Measurements from ENCODE around the gene TRIM69.
"Not testable (repeated sequence)": the region's sequence is repeated elsewhere in the genome, so short reads cannot be mapped to it uniquely, and the experiment has no call there.

The TRIM69 gene

DNA sequence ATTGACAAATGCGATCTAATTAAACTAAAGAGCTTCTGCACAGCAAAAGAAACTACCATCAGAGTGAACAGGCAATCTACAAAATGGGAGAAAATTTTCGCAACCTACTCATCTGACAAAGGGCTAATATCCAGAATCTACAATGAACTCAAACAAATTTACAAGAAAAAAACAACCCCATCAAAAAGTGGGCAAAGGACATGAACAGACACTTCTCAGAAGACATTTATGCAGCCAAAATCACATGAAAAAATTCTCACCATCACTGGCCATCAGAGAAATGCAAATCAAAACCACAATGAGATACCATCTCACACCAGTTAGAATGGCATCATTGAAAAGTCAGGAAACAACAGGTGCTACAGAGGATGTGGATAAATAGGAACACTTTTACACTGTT lies 7.1 kb downstream of the TRIM69 start:
- DNase-seq, result not testable (repeated sequence)

DNA sequence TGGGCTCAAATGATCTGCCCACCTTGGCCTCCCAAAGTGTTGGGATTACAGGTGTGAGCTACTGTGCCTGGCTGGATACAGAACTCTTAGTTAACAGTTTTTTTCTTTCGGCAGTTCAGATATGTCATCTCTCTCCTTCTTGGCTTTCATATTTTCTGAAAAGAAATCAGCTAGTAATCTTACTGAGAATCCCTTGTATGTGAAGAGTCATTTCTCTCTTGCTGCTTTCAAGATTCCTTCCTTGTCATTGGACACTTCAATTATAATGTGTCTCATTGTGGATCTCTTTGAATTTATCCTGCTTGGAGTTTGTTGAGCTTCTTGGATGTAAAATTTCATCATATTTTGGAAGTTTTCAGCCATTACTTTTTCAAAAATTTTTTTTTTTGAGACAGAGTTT lies 17.0 kb downstream of the TRIM69 start:
- no peak for DNase-seq

DNA sequence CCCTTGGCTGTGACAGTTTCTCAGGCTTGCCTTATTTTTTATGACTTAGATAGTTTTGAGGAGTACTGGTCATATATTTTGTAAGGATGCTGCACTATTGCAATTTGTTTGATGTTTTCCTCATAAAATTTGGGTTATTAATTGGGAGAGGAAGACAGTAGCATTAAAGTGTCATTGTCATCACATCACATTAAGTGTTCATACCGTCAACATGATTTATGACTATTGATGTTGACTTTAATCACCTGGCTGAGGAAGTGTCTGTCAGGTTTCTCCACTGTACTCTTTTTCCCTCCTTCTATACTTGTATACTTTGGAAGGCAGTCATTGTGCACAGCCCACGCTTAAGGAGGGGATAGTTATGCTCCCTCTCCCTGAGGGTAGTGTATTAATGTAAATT lies 26.9 kb downstream of the TRIM69 start:
- no peak for DNase-seq

DNA sequence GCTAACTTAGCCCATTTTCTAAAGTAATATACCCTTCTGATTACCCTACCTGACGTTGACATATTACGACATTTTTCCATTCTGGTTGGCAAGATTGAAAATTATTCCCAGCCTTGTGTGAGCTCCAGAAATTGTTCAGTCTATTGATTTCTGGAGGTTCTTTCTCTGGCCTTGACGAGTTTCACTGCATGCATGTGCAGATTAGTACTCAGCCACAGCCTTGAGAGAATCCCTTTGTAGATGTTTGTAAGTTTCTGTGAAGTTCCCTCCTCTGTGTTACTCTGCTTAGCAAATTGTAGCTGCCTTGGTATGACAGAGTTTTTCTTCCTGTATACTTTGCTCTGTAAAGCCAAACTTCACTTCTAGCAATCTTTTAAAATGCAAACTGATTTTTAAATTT lies 27.5 kb downstream of the TRIM69 start:
- no peak for DNase-seq

DNA sequence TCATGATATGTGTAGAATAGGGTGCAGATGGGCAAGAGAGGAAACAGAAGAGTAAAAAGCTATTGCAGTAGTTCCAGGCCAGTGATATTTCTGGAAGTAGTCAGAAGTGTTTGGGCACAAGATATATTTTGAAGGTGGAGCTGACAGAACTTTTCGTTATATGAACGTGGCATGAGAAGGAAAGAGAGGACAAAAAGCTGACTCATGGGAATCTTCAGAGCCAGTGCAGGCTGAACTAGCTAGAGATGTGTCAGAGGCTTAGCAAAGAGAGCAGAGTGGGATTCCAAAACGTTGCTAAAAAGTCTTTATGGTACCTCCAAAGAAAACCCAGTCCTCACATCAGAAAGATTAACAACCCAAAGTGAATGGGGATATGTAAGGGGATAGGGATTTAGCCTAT lies 28.7 kb downstream of the TRIM69 start:
- DNase-seq, result no peak

DNA sequence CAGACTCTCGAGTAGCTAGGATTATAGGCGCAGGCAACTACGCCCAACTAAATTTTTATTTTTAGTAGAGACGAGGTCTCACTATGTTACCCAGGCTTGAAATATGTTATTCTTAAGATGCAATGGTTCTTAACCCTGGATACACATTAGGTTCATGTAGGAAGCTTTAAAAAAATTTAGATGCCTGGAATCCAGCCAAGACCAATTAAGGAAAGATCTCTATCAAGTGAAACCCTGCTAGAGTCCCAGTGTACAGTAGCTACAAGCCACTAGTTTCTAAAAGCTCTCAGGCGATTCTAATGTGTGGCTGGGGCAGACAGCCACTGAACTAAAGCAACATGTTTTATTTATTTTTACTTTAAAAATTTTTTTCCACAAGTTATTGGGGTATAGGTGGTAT lies 33.2 kb downstream of the TRIM69 start:
- no peak for DNase-seq

DNA sequence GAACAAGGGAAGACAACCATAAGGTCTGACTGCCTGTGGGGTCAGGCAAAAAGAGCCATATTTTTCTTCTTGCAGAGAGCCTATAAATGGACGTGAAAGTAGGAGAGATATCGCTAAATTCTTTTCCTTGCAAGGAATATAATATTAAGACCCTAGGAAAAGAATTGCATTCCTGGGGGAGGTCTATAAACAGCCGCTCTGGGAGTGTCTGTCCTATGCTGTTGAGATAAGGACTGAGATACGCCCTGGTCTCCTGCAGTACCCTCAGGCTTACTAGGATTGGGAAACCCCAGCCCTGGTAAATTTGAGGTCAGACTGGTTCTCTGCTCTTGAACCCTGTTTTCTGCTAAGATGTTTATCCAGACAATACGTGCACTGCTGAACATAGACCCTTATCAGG lies 34.4 kb downstream of the TRIM69 start:
- DNase-seq, result not testable (repeated sequence)

DNA sequence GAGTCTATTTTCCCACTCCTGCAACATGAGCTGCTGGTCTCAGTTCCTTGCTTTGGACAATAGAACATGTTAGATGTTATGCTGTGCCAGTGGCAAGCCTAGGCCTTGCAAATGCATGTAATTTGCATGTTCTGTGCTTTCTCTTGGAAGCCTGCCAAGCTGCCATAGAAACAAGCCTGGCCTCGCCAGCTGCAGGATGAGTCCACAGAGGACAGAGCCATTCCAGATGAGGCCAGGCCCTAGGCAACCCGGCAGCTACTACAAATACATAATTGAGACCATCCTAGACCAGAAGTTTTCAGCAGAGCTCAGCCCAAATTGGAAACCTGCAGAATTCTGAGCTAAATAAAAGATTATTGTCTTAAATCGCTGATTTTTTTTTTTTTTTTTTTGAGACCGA lies 39.6 kb downstream of the TRIM69 start:
- DNase-seq, result no peak

DNA sequence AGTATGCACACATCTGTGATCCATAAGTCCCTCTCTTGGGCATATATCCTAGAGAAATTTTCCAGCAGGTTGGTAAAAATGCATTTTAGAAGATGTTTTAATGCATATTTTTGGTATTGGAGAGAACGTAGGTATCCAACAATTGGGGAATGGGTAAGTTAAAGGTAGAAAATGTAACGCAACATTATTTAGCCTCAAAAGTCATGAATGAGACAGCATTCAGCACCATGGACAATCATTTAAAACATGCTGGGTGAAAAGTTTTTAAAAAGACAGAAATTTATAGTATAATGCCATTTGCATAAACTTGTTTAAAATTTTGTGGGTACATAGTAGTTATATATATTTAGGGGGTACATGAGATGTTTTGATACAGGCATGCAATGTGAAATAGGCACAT lies 43.4 kb downstream of the TRIM69 start:
- no peak for DNase-seq

DNA sequence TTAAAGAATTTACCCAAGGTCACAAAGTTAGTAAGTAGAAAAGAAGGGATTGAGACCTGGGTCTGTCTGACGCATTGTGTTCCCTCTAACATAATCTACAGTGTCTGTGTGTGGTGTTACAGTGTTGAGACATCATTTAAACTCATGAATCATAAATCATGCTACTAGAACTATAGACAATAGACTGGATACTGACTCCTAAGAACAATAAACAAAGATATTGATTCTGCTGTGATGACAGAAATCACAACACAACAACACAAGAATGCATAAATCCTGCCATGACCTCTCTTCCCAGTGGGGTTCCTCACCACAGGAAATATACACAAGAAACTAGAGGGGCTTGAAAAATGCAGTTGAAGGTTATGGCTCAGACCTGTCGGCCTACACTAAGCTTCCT lies 44.3 kb downstream of the TRIM69 start:
- no peak for DNase-seq

DNA sequence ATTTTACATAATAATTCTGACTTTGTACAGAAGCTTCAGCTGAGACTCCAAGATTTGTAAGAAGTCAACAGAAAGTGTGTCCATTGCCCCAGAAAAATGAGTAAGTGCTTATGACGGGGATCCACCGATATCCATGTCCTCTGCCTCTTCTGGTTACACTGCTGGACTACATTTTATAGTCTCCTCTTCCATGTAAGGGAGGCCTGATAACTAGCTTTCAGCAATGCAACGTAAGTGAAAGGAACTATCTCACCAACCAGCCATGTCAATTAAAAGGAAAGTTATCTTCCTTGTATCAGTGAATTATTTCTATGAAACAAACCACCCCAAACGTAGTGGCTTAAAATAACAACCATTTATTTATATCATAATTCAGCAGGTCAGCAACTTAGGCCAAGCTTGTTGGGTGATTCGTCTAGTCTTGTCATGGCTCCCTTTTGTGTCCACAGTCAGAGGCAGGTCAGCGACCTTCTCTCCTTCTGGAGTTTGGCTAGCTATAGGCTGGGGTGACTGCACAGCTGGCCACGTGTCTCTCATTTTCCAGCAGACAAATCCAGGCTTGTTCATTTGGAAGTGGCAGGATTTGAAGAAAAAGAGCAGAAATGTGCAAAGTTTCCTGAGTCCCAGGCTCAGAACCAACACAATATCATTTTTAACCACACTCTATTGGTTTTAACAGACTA lies 44.9 kb downstream of the TRIM69 start:
- no peak for DNase-seq

DNA sequence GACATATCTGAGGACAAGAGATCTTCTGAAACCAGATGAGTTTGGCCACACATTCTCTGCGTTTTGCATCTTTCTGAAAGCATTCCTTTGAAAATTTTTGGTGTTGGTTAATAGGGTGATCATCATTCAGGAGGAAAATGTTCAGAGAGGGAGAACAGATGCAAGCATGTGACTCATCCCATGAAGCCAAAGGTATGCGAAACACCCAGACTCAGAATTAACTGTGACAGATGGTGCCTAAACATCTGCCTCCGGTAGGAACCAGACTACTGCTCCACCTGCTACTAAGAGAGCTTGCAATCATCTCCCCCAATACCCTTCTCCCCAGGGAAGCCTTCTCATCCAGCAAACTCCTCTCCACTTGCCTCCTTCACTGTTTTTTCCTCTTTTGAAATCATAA lies 46.2 kb downstream of the TRIM69 start:
- no peak for DNase-seq

DNA sequence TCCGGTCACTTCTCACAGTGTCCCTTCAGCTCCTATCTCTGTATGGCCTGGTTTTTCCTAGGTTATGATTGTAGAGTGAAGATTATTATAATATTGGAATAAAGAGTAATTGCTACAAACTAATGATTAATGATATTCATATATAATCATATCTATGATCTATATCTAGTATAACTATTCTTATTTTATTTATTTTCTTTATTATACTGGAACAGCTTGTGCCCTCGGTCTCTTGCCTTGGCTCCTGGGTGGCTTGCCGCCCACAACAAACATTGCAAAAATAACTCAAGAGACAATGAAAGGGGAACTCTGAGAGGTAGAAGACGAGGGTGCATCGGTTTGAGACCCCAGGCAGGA lies 48.6 kb downstream of the TRIM69 start:
- DNase-seq, result not testable (repeated sequence)

DNA sequence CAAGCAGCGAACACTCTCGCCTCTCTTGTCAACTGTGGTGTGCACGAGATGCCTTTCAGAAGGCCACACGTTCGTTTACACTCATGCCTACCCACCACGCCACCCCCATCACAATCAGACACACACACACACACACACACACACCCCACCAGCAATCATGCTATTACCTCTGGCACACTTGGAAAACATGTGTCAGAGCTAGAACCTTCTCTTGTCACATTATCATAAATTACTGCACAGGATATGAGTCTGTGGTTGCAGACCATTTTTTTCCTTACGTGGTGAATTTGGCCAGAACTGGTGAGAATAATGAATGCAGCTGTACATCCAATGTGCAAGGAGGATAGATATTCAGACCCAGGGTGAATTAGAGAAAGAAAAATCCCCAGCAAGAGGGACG lies 52.4 kb downstream of the TRIM69 start:
- peak; percentile 45 for DNase-seq

DNA sequence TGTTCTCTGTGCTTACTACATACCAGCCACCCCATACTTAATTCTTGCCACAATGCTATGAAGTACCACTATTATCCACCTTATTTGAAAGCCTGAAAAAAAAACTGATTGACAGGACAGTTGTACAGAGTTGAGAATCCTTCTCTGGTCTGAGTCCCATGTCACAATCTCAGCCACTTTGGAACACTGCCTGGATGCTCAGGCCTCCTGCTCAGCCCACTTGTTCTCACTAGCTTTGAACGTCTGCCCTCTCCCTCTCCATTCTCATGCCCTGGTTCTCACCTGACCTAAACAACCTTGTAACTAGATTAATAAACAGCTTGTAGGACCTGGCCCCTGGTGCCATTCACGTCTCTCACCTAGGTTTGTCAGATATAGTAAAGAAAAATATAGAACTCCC lies 53.9 kb downstream of the TRIM69 start:
- DNase-seq, result no peak

DNA sequence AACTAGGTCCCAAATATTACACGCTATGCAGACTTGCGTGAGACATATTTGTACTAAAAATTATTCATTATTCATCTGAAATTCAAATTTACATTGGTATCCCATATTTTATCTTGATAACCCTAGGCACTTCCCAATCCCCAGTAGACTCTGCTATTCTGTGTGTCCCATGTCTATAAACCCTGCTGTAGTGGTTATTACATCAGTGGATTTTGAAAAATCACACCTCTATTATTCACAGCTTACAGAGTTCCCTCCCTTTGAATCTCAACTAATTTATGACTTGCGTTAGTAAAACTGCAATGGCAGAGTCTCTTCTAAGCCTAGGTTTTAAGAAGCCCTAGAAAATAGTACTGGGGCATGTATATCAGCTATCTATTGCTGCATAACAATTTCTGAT lies 54.3 kb downstream of the TRIM69 start:
- no peak for DNase-seq

DNA sequence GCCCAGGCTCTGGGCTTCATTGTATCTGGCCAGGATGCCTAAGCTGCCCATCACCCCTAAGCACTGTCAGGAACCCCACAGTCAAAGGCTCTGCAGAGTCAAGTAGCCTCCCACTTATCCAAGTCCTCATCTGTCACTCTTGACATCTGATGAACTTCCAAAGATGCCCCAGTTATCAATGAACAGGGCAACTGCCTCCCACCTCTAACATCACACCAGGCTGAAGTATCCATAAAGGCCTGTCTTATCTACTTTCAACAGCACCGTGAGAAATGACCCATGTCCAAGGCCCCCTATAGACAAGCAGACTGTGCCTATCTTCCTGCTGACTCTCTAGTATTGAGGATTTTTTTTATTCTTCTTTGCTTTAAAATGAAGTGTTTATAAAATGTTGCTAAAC lies 56.4 kb downstream of the TRIM69 start:
- DNase-seq, result no peak

DNA sequence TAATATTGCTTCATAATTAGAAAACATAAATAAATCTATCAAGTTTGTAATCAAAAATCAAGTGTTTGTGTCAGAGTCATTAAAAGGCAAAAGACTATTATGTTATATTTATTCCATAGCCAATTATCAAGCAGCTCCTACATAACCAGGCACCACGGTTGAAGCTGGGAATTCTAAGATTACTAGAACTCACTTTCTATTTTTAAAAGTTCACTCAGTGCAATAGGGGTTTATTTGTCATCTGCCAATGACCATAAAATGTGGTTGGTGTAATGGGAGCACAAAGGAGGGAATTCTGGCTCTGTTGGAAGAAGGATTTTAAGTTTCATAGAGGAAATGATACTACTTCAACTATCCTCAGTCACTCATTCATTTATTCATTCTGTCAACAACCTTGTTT lies 57.7 kb downstream of the TRIM69 start:
- no peak for DNase-seq

DNA sequence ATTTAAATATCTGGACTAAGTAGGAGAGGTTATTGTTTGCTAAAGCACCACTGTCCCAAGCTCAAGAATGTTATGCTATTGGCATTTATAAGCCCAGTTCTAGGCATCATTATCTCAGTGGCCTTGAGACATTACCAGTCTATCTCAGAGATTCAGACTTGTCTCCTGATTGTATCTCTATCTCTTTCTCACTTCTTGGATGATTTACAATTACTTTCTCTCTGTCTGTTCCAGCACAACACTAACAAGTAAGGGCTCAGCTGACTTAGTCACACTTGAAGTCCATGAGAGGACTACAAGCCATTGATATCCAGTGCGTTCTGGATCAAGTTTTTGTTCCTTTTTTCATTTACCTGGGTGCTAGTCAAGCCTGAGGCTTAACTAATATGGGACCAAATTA lies 60.2 kb downstream of the TRIM69 start:
- DNase-seq, result no peak

DNA sequence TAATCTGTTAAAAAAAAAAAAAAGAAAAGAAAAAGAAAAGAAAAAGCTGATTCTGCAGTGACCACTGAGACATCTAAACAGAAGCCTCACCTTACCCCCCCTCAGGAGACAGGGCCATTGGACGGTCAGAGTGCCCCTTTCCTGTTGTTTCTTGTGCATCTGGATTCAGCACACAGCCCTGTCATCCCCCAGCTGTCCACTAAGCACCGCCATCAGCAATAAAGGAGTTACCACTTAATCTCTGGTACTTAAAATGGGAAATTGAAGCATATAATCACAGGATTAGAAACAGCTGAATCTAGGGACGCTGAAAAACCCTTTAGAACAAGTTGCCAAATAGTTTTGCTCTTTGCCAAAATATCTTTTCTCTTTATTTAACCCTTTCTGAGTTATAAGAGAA lies 62.5 kb downstream of the TRIM69 start:
- DNase-seq, result no peak

DNA sequence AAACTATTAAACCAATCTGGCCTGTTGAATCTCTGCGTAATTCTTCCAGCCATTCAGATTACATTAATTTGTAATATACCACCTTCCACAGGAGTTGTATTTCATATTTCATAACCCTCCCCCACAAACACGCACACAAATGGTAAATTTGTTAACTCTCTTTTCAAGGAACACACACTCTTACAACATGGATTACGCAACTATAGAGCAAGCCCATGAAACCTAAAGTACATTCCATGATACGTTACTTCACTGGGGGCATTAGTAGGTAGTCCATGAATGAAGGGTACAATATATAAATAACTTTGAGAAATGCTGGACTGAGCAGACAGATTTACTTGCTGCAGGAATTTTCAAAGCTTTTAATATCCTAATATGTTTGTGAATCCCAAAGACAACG lies 65.0 kb downstream of the TRIM69 start:
- DNase-seq, result no peak

DNA sequence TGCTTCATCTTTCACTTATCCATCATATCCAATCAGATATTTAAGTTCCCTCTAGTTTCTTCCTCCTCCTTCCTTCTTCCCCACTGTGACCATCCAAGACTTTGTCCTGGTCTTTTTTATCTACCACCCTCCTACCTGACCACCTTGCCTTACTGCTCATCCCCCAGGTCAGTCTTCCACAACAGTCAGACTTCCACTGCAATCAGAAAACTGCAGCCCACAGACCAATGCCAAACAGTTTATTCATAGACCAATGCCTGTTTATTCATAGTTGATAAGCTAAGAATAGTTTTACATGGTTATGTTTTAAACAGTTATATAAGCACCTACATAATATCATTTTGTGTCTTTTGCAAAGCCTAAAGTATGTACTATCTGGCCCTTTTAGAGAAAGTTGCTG lies 65.5 kb downstream of the TRIM69 start:
- no peak for DNase-seq

DNA sequence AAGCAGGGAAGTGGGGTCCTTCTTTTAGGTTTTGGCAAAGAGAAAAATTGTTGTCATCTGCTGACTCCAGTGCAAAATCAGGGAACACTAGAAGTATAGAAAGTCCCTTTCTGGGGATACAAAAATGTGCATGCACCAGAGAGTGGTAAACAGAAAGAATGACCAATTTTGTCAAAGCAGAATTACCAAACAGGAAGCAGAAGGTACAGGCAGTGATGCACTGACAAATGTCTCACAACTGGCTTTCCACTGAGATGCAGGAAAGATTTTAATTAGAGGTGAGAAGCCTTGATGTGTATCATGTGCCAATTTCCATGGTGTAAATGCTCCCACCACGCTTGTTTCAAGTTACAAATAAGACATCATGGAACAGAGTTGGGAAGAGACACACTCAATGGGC lies 66.0 kb downstream of the TRIM69 start:
- DNase-seq, result no peak

DNA sequence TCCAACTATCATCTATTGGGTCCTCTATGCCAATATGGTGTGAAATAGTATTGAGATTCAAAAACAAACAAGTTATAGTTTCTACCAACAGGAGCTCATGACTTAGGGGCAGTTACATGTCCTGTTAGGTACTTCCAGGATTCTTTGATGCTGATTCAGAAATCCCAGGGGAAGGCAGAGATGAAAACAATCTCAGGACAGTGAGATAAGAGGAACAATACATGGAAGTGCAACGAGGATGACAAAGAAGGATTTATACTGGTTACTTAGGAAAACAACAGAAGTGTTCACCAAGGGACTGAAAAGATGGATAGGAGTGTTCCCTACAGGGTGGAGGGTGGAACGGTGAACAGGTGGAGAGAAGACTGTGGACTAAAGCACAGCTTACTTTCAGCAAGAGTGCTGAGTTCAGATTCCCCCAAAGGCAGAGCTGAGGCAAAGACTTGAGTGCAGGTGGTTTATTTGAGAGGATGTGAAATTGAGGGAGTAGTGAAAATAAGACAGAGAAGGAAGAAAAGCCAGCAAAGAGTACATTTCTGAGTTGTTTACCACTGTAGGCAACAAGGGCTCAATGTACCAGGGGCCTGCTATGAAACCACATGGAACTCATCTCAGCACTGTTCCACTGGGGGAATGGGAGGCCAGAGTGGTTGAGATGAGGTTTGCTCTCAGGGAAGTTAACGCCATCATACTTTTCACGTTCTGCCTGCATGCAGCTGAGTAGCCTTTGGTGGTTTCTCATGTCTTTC lies 68.1 kb downstream of the TRIM69 start:
- no peak for DNase-seq

DNA sequence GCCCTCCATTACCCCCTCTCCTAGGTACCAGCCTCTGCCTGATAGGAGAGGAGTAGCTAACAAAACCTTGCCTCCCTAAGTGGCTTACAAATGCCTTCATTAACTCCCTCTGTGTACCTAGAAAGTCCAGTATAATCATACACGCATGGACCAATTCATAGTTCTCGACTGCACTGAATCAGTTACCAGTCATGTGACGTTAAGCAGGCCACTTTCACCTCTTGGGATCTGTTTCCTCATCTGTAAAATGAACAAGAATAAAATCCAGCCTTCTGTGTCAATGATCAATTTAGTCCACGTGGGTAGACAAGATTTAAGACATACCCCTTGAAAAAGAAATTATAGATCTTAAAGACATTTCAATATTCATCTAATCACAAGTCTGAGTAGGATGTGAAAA lies 72.2 kb downstream of the TRIM69 start:
- no peak for DNase-seq
